WTC11 (cell line): ENCODE results near the gene ACVR1B. TPM values are rescaled to one million over a fixed set of nuclear protein-coding genes. Genes with fewer than 3 reads are reported as not detected.

Experiments
- ATAC-seq: fragments of 200-7000 bp; cut with Tn5 transposase; 2 replicates; pipeline ENCODE4 v1.10.0; 2021; ENCODE audit warnings: mild to moderate bottlenecking, moderate library complexity
- CTCF ChIA-PET: fragments of 300-600 bp; sonication (Branson Sonifier 250); formaldehyde crosslinking; loops from one replicate; lab custom pipeline; 2021; ENCODE audit warnings: antibody characterized with exemption; lab: Charles Lee
- POLR2A ChIA-PET: fragments of 350-600 bp; sonication (Branson Sonifier 250); formaldehyde crosslinking; loops from one replicate; lab custom pipeline; 2021; ENCODE audit warnings: antibody characterized with exemption; lab: Charles Lee
- DNase-seq: peaks from one replicate; pipeline ENCODE4 v3.0.0; 2021; ENCODE audit warnings: low spot score
- H3K27ac Mint-ChIP-seq: 2 replicates; pipeline ENCODE4 v1.8.0; 2021; ENCODE audit warnings: mixed read lengths
- H3K27me3 Mint-ChIP-seq: 2 replicates; pipeline ENCODE4 v1.8.0; 2021; ENCODE audit warnings: low read depth, mild to moderate bottlenecking, moderate library complexity, mixed read lengths
- H3K36me3 Mint-ChIP-seq: 2 replicates; pipeline ENCODE4 v1.8.0; 2021; ENCODE audit warnings: mixed read lengths
- H3K4me1 Mint-ChIP-seq: 2 replicates; pipeline ENCODE4 v1.8.0; 2022; ENCODE audit warnings: mixed read lengths
- H3K4me3 Mint-ChIP-seq: 2 replicates; pipeline ENCODE4 v1.8.0; 2021; ENCODE audit warnings: mild to moderate bottlenecking, moderate library complexity, mixed read lengths
- H3K9me3 Mint-ChIP-seq: 2 replicates; pipeline ENCODE4 v1.8.0; 2021; ENCODE audit warnings: mixed read lengths
- ATF2 ChIP-seq: sonication (generic); formaldehyde crosslinking; IDR thresholded peaks from 2 replicates; pipeline ENCODE4 v1.8.1; 2022; ENCODE audit warnings: low read depth, missing genetic modification reagents, borderline replicate concordance
- CBFB ChIP-seq: sonication (generic); formaldehyde crosslinking; IDR thresholded peaks from 2 replicates; pipeline ENCODE4 v1.8.1; 2022; ENCODE audit warnings: mild to moderate bottlenecking, low read depth, missing genetic modification reagents
- ESRRA ChIP-seq: sonication (generic); formaldehyde crosslinking; IDR thresholded peaks from 2 replicates; pipeline ENCODE4 v1.8.1; 2022; ENCODE audit warnings: mild to moderate bottlenecking, missing genetic modification reagents, borderline replicate concordance
- FOXJ3 ChIP-seq: sonication (generic); formaldehyde crosslinking; IDR thresholded peaks from 2 replicates; pipeline ENCODE4 v1.9.0; 2021; ENCODE audit warnings: missing genetic modification reagents, mild to moderate bottlenecking, borderline replicate concordance
- HMGA2 ChIP-seq: fragments of 250-450 bp; sonication (Bioruptor Pico); IDR thresholded peaks from 2 replicates; pipeline ENCODE4 v1.4.0; 2021; ENCODE audit warnings: mild to moderate bottlenecking, moderate library complexity
- KAT7 ChIP-seq: sonication (generic); formaldehyde crosslinking; IDR thresholded peaks from 2 replicates; pipeline ENCODE4 v1.8.1; 2023; ENCODE audit warnings: missing genetic modification reagents, mild to moderate bottlenecking, borderline replicate concordance
- MAX ChIP-seq: sonication (generic); formaldehyde crosslinking; IDR thresholded peaks from 2 replicates; pipeline ENCODE4 v1.8.0; 2022; ENCODE audit warnings: mild to moderate bottlenecking, missing genetic modification reagents
- MXD4 ChIP-seq: fragments of 250-450 bp; sonication (Bioruptor Pico); IDR thresholded peaks from 2 replicates; pipeline ENCODE4 v1.8.0; 2021; ENCODE audit warnings: mild to moderate bottlenecking, moderate library complexity, borderline replicate concordance
- NFE2L1 ChIP-seq: sonication (generic); formaldehyde crosslinking; IDR thresholded peaks from 2 replicates; pipeline ENCODE4 v1.8.1; 2023; ENCODE audit warnings: missing genetic modification reagents
- NR3C1 ChIP-seq: sonication (generic); formaldehyde crosslinking; conservative IDR thresholded peaks from 2 replicates; pipeline ENCODE4 v1.8.1; 2023; ENCODE audit warnings: low read depth, mild to moderate bottlenecking, missing genetic modification reagents
- OVOL2 ChIP-seq: fragments of 250-450 bp; sonication (Bioruptor Pico); IDR thresholded peaks from 2 replicates; pipeline ENCODE4 v1.9.0; 2021; ENCODE audit warnings: mild to moderate bottlenecking, borderline replicate concordance
- PREB ChIP-seq: sonication (generic); formaldehyde crosslinking; IDR thresholded peaks from 2 replicates; pipeline ENCODE4 v1.8.1; 2022; ENCODE audit warnings: mild to moderate bottlenecking, missing genetic modification reagents, moderate library complexity, borderline replicate concordance
- SMAD4 ChIP-seq: sonication (generic); formaldehyde crosslinking; IDR thresholded peaks from 2 replicates; pipeline ENCODE4 v1.8.0; 2022; ENCODE audit warnings: mild to moderate bottlenecking, missing genetic modification reagents
- TEAD1 ChIP-seq: sonication (generic); formaldehyde crosslinking; IDR thresholded peaks from 2 replicates; pipeline ENCODE4 v1.8.0; 2022; ENCODE audit warnings: mild to moderate bottlenecking, missing genetic modification reagents
- ZBTB21 ChIP-seq: sonication (generic); formaldehyde crosslinking; IDR thresholded peaks from 2 replicates; pipeline ENCODE4 v1.8.1; 2023; ENCODE audit warnings: mild to moderate bottlenecking, missing genetic modification reagents, borderline replicate concordance
- ZNF396 ChIP-seq: fragments of 250-450 bp; sonication (Bioruptor Pico); IDR thresholded peaks from 2 replicates; pipeline ENCODE4 v1.8.0; 2021; ENCODE audit warnings: mild to moderate bottlenecking, moderate library complexity, borderline replicate concordance
- ZSCAN18 ChIP-seq: fragments of 250-450 bp; sonication (Bioruptor Pico); IDR thresholded peaks from 2 replicates; pipeline ENCODE4 v2.1.2; 2022; ENCODE audit warnings: mild to moderate bottlenecking, moderate library complexity
- total RNA-seq: library from RNA; stranded (reverse); gene quantifications from 3 replicates; pipeline ENCODE4 v1.2.3, GENCODE V29; 2021
- TF ChIP-seq, protein P1 (sequence below): sonication (generic); formaldehyde crosslinking; IDR thresholded peaks from 2 replicates; pipeline ENCODE4 v1.8.0; 2023; ENCODE audit warnings: missing genetic modification reagents, mild to moderate bottlenecking, borderline replicate concordance
- TF ChIP-seq, protein P2 (sequence below): sonication (generic); formaldehyde crosslinking; IDR thresholded peaks from 2 replicates; pipeline ENCODE4 v1.8.1; 2022; ENCODE audit warnings: missing genetic modification reagents, borderline replicate concordance
- TF ChIP-seq, protein P3 (sequence below): sonication (generic); formaldehyde crosslinking; IDR thresholded peaks from 2 replicates; pipeline ENCODE4 v1.8.1; 2022; ENCODE audit warnings: mild to moderate bottlenecking, moderate library complexity, missing genetic modification reagents

The ACVR1B gene
- total RNA-seq, 1 experiment from 2014 or later = 24.1 TPM

GRCh38 chr12:52027085-52027843 is 75.8 kb downstream of the ACVR1B start (continued):
- TF ChIP-seq, protein P1, sequence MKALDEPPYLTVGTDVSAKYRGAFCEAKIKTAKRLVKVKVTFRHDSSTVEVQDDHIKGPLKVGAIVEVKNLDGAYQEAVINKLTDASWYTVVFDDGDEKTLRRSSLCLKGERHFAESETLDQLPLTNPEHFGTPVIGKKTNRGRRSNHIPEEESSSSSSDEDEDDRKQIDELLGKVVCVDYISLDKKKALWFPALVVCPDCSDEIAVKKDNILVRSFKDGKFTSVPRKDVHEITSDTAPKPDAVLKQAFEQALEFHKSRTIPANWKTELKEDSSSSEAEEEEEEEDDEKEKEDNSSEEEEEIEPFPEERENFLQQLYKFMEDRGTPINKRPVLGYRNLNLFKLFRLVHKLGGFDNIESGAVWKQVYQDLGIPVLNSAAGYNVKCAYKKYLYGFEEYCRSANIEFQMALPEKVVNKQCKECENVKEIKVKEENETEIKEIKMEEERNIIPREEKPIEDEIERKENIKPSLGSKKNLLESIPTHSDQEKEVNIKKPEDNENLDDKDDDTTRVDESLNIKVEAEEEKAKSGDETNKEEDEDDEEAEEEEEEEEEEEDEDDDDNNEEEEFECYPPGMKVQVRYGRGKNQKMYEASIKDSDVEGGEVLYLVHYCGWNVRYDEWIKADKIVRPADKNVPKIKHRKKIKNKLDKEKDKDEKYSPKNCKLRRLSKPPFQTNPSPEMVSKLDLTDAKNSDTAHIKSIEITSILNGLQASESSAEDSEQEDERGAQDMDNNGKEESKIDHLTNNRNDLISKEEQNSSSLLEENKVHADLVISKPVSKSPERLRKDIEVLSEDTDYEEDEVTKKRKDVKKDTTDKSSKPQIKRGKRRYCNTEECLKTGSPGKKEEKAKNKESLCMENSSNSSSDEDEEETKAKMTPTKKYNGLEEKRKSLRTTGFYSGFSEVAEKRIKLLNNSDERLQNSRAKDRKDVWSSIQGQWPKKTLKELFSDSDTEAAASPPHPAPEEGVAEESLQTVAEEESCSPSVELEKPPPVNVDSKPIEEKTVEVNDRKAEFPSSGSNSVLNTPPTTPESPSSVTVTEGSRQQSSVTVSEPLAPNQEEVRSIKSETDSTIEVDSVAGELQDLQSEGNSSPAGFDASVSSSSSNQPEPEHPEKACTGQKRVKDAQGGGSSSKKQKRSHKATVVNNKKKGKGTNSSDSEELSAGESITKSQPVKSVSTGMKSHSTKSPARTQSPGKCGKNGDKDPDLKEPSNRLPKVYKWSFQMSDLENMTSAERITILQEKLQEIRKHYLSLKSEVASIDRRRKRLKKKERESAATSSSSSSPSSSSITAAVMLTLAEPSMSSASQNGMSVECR (CRISPR knock-in tag) = no peak
- TF ChIP-seq TEAD1 (CRISPR knock-in tag) (no peak), ZSCAN18 (CRISPR knock-in tag) (no peak), NR3C1 (CRISPR knock-in tag) (no peak), NFE2L1 (CRISPR knock-in tag) (no peak), MXD4 (CRISPR knock-in tag) (no peak)
- TF ChIP-seq, protein P2, sequence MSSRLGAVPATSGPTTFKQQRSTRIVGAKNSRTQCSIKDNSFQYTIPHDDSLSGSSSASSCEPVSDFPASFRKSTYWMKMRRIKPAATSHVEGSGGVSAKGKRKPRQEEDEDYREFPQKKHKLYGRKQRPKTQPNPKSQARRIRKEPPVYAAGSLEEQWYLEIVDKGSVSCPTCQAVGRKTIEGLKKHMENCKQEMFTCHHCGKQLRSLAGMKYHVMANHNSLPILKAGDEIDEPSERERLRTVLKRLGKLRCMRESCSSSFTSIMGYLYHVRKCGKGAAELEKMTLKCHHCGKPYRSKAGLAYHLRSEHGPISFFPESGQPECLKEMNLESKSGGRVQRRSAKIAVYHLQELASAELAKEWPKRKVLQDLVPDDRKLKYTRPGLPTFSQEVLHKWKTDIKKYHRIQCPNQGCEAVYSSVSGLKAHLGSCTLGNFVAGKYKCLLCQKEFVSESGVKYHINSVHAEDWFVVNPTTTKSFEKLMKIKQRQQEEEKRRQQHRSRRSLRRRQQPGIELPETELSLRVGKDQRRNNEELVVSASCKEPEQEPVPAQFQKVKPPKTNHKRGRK (CRISPR knock-in tag) = no peak

DNA sequence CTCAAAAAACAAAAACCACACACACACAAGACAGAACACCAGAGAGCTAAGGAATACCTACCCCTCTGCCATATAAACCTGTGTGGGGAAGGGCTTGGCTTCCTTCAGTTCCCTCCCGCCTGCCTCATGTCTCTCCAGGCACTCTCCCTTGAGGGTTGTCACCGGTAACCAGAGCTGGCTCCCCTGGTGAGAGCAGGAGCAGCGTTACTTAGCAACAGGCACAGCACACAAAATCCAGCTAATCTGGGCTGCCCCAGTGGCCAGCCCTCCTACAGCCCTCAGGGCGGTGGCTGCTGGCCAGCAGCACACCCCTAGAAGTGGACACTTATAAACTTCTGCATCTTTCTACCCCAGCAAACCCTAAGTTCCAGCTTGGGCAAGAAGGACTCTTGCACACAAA is 78.2 kb downstream of the ACVR1B start:
- Mint-ChIP-seq H3K9me3 (no peaks in the 10 kb centered on the region), H3K4me3 (no peak overlapping the region), H3K4me1 (peaks cover 30% of the 10 kb centered on the region), H3K27me3 (peaks cover 34% of the 10 kb centered on the region), H3K36me3 (no peaks in the 10 kb centered on the region), H3K27ac (peak overlapping the region; percentile 49; the same call in 1 of the 2 replicates)
- DNase-seq (peak; percentile 79), ATAC-seq (peak; percentile 40)
- CTCF ChIA-PET = interaction anchor here (0.7 to 21.1 kb wide), 10 partner anchors 9 to 117 kb away, joined by 3 to 1431 read pairs (median 6); partner anchors contain the start of genes ATG101, NR4A1, SMIM41 and TAMALIN
- POLR2A ChIA-PET = interaction anchor here (0.8 to 5.0 kb wide), 5 partner anchors 8 to 50 kb away, joined by 3 to 17 read pairs (median 5); partner anchors contain the start of genes ATG101, NR4A1 and SMIM41
- TF ChIP-seq SMAD4 (CRISPR knock-in tag) (no peak), FOXJ3 (CRISPR knock-in tag) (no peak), TEAD1 (CRISPR knock-in tag) (no peak), OVOL2 (CRISPR knock-in tag) (no peak), ZBTB21 (CRISPR knock-in tag) (no peak), PREB (CRISPR knock-in tag) (no peak), MAX (CRISPR knock-in tag) (no peak; the same call in 1 of the 2 replicates), HMGA2 (no peak), CBFB (CRISPR knock-in tag) (no peak), ZNF396 (no peak), ATF2 (CRISPR knock-in tag) (no peak), KAT7 (CRISPR knock-in tag) (no peak), ESRRA (CRISPR knock-in tag) (no peak)
- TF ChIP-seq, protein P3, sequence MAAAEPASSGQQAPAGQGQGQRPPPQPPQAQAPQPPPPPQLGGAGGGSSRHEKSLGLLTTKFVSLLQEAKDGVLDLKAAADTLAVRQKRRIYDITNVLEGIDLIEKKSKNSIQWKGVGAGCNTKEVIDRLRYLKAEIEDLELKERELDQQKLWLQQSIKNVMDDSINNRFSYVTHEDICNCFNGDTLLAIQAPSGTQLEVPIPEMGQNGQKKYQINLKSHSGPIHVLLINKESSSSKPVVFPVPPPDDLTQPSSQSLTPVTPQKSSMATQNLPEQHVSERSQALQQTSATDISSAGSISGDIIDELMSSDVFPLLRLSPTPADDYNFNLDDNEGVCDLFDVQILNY (CRISPR knock-in tag) = no peak
